A549 (cell line): ENCODE data around the gene STAMBP.

Source experiments
- CHD2 ChIP-seq: fragments of 150-350 bp; IDR thresholded peaks from 2 replicates; pipeline ENCODE4 v1.6.1; 2014; ENCODE audit warnings: low read length; ENCODE audit not compliant: partially characterized antibody
- POLR2A ChIP-seq: IDR thresholded peaks from 2 replicates; pipeline ENCODE4 v1.6.1; 2012; ENCODE audit warnings: mild to moderate bottlenecking, low read length

GRCh38 chr2:73850009-73850408 lies 21.2 kb downstream of the STAMBP start:
- TF ChIP-seq CHD2 (no peak), POLR2A (no peak)
